A549 (cell line): ENCODE data around the gene TOM1L2. TPM values are rescaled to one million over a fixed set of nuclear protein-coding genes. Genes with fewer than 3 reads are reported as not detected.

ENCODE experiments used
- ATAC-seq, 2 experiments: fragments of 200-7000 bp in 1 of 2; fragments of >200 bp in 1 of 2; cut with Nextera tagmentation in 1 of 2; cut with Tn5 transposase in 1 of 2; 3 replicates each; pipeline versions ENCODE4 v1.8.0 to v1.9.1; 2018 to 2020; ENCODE audit warnings: mild to moderate bottlenecking in 1 of 2, moderate library complexity in 1 of 2
- CTCF ChIA-PET: fragments of 300-600 bp; sonication (Branson Sonifier 250); formaldehyde crosslinking; extraction: SDS; loops from one replicate; lab custom pipeline; 2021; ENCODE audit warnings: antibody characterized with exemption, inconsistent platforms; lab: Yijun Ruan, JAX
- POLR2A ChIA-PET: fragments of 350-600 bp; formaldehyde crosslinking; extraction: SDS; loops from one replicate; lab custom pipeline; 2021; ENCODE audit warnings: antibody characterized with exemption, inconsistent platforms; lab: Yijun Ruan, JAX
- DNase-seq, 2 experiments: peaks; one replicate each; pipeline versions ENCODE4 v3.0.0 to v3.0.0-alpha.2; 2011 to 2016; ENCODE audit warnings: low read depth in 1 of 2, low spot score in 1 of 2
- FAIRE-seq: peaks from 2 replicates; lab custom pipeline; 2011; peaks lifted over from hg19 to GRCh38; lab: Jason Lieb, UNC
- H3K27ac ChIP-seq, 2 experiments: fragments of >200 bp; sonication (Bioruptor Twin); formaldehyde crosslinking; 3 replicates each; pipeline ENCODE4 v1.5.1; 2016 to 2017
- H3K4me1 ChIP-seq: fragments of >200 bp; sonication (Bioruptor Twin); formaldehyde crosslinking; 3 replicates; pipeline ENCODE4 v1.6.1; 2016
- H3K4me2 ChIP-seq: fragments of >200 bp; sonication (Bioruptor Twin); formaldehyde crosslinking; 3 replicates; pipeline ENCODE4 v1.6.1; 2016
- H3K4me3 ChIP-seq: fragments of >200 bp; sonication (Bioruptor Twin); formaldehyde crosslinking; 3 replicates; pipeline ENCODE4 v1.5.1; 2016
- H3K9me3 ChIP-seq: fragments of >200 bp; sonication (Bioruptor Twin); formaldehyde crosslinking; 3 replicates; pipeline ENCODE4 v1.6.1; 2016
- CEBPB ChIP-seq, 2 experiments: fragments of >200 bp in 1 of 2; sonication (Bioruptor Twin) in 1 of 2; formaldehyde crosslinking in 1 of 2; IDR thresholded peaks; 2 replicates each; pipeline ENCODE4 v1.6.1; 2012 to 2016
- CHD4 ChIP-seq: fragments of 200-600 bp; sonication (generic); IDR thresholded peaks from 2 replicates; pipeline ENCODE4 v1.6.1; 2016; ENCODE audit warnings: antibody characterized with exemption, mild to moderate bottlenecking, borderline replicate concordance
- EHF ChIP-seq: fragments of 250-450 bp; sonication (Bioruptor Pico); IDR thresholded peaks from 2 replicates; pipeline ENCODE4 v1.5.0; 2020; ENCODE audit warnings: mild to moderate bottlenecking
- ESRRA ChIP-seq: fragments of 150-350 bp; IDR thresholded peaks from 2 replicates; pipeline ENCODE4 v1.6.1; 2014; ENCODE audit warnings: mild to moderate bottlenecking, low read length, borderline replicate concordance
- GATA3 ChIP-seq: IDR thresholded peaks from 2 replicates; pipeline ENCODE4 v1.6.1; 2012; ENCODE audit warnings: borderline replicate concordance
- HOXA7 ChIP-seq: fragments of 250-450 bp; sonication (Bioruptor Pico); IDR thresholded peaks from 2 replicates; pipeline ENCODE4 v1.5.0; 2020; ENCODE audit warnings: mild to moderate bottlenecking, moderate library complexity
- HOXB13 ChIP-seq: fragments of 250-450 bp; sonication (Bioruptor Pico); IDR thresholded peaks from 2 replicates; pipeline ENCODE4 v1.5.0; 2020; ENCODE audit warnings: low read depth, mild to moderate bottlenecking, moderate library complexity
- JUNB ChIP-seq: fragments of >200 bp; sonication (Bioruptor Twin); formaldehyde crosslinking; IDR thresholded peaks from 2 replicates; pipeline ENCODE4 v1.6.1; 2016
- KDM1A ChIP-seq: fragments of 200-600 bp; sonication (generic); IDR thresholded peaks from 2 replicates; pipeline ENCODE4 v1.6.1; 2016; ENCODE audit warnings: low read depth, mild to moderate bottlenecking
- MAFK ChIP-seq: fragments of 450-650 bp; IDR thresholded peaks from 2 replicates; pipeline ENCODE4 v1.6.1; 2014; ENCODE audit not compliant: partially characterized antibody
- NFE2L2 ChIP-seq: fragments of 150-350 bp; conservative IDR thresholded peaks from 2 replicates; pipeline ENCODE4 v1.6.1; 2014; ENCODE audit warnings: low read length
- NPAS2 ChIP-seq: fragments of 250-450 bp; sonication (Bioruptor Pico); IDR thresholded peaks from 2 replicates; pipeline ENCODE4 v1.8.0; 2022; ENCODE audit warnings: mild to moderate bottlenecking, moderate library complexity, borderline replicate concordance
- PBX3 ChIP-seq: IDR thresholded peaks from 2 replicates; pipeline ENCODE4 v1.6.1; 2012
- RARB ChIP-seq: fragments of 250-450 bp; sonication (Bioruptor Pico); IDR thresholded peaks from 2 replicates; pipeline ENCODE4 v1.8.0; 2021; ENCODE audit warnings: mild to moderate bottlenecking, moderate library complexity
- RCOR1 ChIP-seq: fragments of 150-350 bp; IDR thresholded peaks from 2 replicates; pipeline ENCODE4 v1.6.1; 2014; ENCODE audit warnings: antibody characterized with exemption, low read length, low read depth
- RNF2 ChIP-seq: fragments of 200-600 bp; sonication (generic); IDR thresholded peaks from 2 replicates; pipeline ENCODE4 v1.6.1; 2016; ENCODE audit warnings: low read depth, mild to moderate bottlenecking, antibody characterized with exemption, moderate library complexity, borderline replicate concordance
- SMC3 ChIP-seq: fragments of >200 bp; sonication (Bioruptor Twin); formaldehyde crosslinking; IDR thresholded peaks from 3 replicates; pipeline ENCODE4 v1.6.1; 2018; ENCODE audit warnings: inconsistent platforms
- SREBF2 ChIP-seq: fragments of 450-650 bp; IDR thresholded peaks from 2 replicates; pipeline ENCODE4 v1.6.1; 2014; ENCODE audit warnings: mild to moderate bottlenecking, moderate library complexity
- TP53 ChIP-seq: fragments of 250-450 bp; sonication (Bioruptor Pico); IDR thresholded peaks from 2 replicates; pipeline ENCODE4 v1.5.0; 2021; ENCODE audit warnings: mild to moderate bottlenecking, moderate library complexity
- WGBS: methylation state at CpG from one replicate; pipeline ENCODE4 v1.1.6; 2017; ENCODE audit errors: missing lambda C conversion rate; 5-methylcytosine and 5-hydroxymethylcytosine counted together
- polyA plus RNA-seq, 4 experiments: library from polyadenylated mRNA; depleted of rRNA in 3 of 4; stranded (reverse); fragments of >200 nt; fragmentation: RNase III in 1 of 4; extraction: RNeasy Plus Mini Kit Qiagen cat#74134 plus additional on column Dnase treatment in 1 of 4; gene quantifications; 2 replicates in 3 of 4; 3 replicates in 1 of 4; pipeline ENCODE4 v1.2.3, GENCODE V29; 2011 to 2017

TOM1L2 gene
- polyA plus RNA-seq, 2 of the 4 experiments (the other 2 are of a cell fraction) = 19.2 to 24.7 TPM

GRCh38 chr17:17882082-17882581, 90.1 kb downstream of the TOM1L2 start:
- no peaks in the 10 kb centered on the region for H3K9me3 ChIP-seq
- no peak overlapping the region for H3K27ac ChIP-seq
- FAIRE-seq = no peak
- no peaks in the 10 kb centered on the region for H3K4me1 ChIP-seq
- CTCF ChIA-PET = interaction anchor here (1.1 to 14.4 kb wide), 3 partner anchors 7 to 36 kb away, joined by 4 to 313 read pairs (median 107); no protein-coding TSS in a partner anchor
- 87% methylated on average over 8 of the region's 8 CpGs for WGBS
- no peak overlapping the region for H3K4me3 ChIP-seq
- no peak for ATAC-seq
- TF ChIP-seq JUNB (no peak), RNF2 (no peak)
- DNase-seq = no peak
- H3K4me2 ChIP-seq = no peak overlapping the region
- POLR2A ChIA-PET = no interaction called here

- DNase-seq = no peak
- 89% methylated on average over 8 of the region's 8 CpGs for WGBS
- Histone ChIP-seq H3K4me2 (no peak overlapping the region), H3K9me3 (no peaks in the 10 kb centered on the region), H3K4me1 (no peaks in the 10 kb centered on the region), H3K4me3 (no peak overlapping the region), H3K27ac (no peak overlapping the region)
- ChIA-PET CTCF (interaction anchor here (1.0 to 9.8 kb wide), 5 partner anchors 8 to 77 kb away, joined by 3 to 107 read pairs (median 4); no protein-coding TSS in a partner anchor), POLR2A (no interaction called here)
- peak in 1 of 2 experiments; percentile 22; a peak in 1 of 6 replicates for ATAC-seq
- TF ChIP-seq NPAS2 (CRISPR knock-in tag) (no peak), PBX3 (no peak), KDM1A (no peak), JUNB (no peak), HOXB13 (CRISPR knock-in tag) (no peak), EHF (CRISPR knock-in tag) (no peak), CEBPB (IDR thresholded peaks at IDR 0.05) (no peak), ESRRA (no peak), TP53 (no peak), SREBF2 (no peak), GATA3 (no peak), CHD4 (no peak), HOXA7 (CRISPR knock-in tag) (no peak), MAFK (no peak), RARB (no peak), SMC3 (no peak), NFE2L2 (no peak)
- FAIRE-seq = no peak
These were observed 91.5 kb downstream of the TOM1L2 start for GRCh38 chr17:17880577-17881196.

- CTCF ChIA-PET = interaction anchor here (1.1 to 9.8 kb wide), 7 partner anchors 10 to 156 kb away, joined by 3 to 107 read pairs (median 10); no protein-coding TSS in a partner anchor
- WGBS = 79% methylated on average over 14 of the region's 14 CpGs
- ATAC-seq (no peak), DNase-seq (no peak), FAIRE-seq (no peak)
- no peak overlapping the region for H3K27ac ChIP-seq
- POLR2A ChIA-PET = no interaction called here
- H3K4me3 ChIP-seq = no peak overlapping the region
- H3K4me2 ChIP-seq = no peak overlapping the region
- peaks cover 5% of the 10 kb centered on the region; the same call in 1 of the 3 replicates for H3K4me1 ChIP-seq
- H3K9me3 ChIP-seq = no peaks in the 10 kb centered on the region
- TF ChIP-seq KDM1A = no peak
- no peak for TF ChIP-seq RCOR1
- peak; percentile 93 for TF ChIP-seq MAFK
These were observed 94.5 kb downstream of the TOM1L2 start for GRCh38 chr17:17877529-17878358.
